ENCODE data around the gene TUBA1C.

Gene TUBA1C

DNA sequence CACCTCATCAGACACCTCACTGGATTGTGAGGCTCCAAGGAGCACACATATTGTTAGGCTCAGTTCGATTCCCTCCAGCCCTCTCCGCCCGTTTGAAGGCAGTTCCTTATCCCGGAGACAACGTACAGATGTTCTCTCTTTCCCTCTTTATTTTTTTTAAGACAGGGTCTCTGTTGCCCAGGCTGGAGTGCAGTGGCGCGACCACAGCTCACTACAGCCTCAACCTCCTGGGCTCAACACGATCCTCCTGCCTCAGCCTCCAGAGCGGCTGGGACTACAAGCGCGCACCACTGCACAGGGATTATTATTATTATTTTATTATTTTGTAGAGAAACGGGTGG lies 57.5 kb downstream of the TUBA1C start:
- no peak for DNase-seq (ENCODE audit: low read depth)
- peak overlapping the region; percentile 94 for H3K4me3 ChIP-seq (ENCODE audit: control insufficient read depth, low read depth, low read length)
- TF ChIP-seq, protein P1, sequence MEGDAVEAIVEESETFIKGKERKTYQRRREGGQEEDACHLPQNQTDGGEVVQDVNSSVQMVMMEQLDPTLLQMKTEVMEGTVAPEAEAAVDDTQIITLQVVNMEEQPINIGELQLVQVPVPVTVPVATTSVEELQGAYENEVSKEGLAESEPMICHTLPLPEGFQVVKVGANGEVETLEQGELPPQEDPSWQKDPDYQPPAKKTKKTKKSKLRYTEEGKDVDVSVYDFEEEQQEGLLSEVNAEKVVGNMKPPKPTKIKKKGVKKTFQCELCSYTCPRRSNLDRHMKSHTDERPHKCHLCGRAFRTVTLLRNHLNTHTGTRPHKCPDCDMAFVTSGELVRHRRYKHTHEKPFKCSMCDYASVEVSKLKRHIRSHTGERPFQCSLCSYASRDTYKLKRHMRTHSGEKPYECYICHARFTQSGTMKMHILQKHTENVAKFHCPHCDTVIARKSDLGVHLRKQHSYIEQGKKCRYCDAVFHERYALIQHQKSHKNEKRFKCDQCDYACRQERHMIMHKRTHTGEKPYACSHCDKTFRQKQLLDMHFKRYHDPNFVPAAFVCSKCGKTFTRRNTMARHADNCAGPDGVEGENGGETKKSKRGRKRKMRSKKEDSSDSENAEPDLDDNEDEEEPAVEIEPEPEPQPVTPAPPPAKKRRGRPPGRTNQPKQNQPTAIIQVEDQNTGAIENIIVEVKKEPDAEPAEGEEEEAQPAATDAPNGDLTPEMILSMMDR (conservative IDR thresholded peaks at IDR 0.05; ENCODE audit: control insufficient read depth, insufficient read depth, low read depth, low read length) = no peak

DNA sequence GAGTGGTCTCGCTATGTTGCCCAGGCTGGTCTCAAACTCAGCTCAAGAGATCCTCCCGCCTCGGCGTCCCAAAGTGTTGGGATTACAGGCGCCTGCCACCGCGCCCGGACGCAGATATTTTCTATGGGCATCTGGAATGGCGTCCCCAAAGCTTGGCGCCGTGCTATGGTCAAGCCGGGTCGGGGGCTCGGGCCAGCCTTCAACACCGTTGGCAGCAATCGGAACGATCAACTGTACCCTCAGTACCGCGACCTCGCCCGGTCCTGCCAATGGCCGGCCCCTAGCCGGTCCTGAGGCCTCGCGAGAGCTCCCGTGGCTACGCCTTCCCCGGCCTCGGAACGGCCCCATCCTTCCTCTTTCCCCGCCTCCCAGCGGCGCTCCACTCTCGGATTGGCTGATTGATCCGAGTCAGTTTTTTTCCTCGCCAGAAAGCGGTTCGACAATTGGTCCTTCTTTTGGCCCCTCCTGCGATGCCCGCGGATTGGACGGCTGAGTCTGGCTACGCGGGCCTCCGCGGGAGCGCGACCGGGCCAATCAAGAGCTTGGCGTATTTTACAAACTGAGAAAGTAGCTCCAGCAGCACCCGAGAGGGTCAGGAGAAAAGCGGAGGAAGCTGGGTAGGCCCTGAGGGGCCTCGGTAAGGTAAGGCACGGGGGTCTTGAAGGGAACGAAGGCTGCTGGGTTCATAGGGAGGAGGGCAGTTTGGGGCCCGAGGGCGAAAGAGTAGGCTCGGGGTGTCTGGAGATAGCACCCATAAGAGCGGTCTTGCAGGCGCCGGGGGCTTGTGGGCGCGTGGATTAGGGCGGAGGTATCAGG lies 58.0 kb downstream of the TUBA1C start, which contains the start of gene TROAP:
TSS of gene TROAP (plus strand) at position 548 of the 816 bp plus-strand sequence. CDS start 354 bp downstream, outside the sequence.
- TF ChIP-seq, protein P1 (conservative IDR thresholded peaks at IDR 0.05; ENCODE audit: control insufficient read depth, insufficient read depth, low read depth, low read length) = no peak
- peak within 1 kb of the TSS; percentile 94 for H3K4me3 ChIP-seq (ENCODE audit: control insufficient read depth, low read depth, low read length)
- peak; percentile 98 for DNase-seq (ENCODE audit: low read depth)

DNA sequence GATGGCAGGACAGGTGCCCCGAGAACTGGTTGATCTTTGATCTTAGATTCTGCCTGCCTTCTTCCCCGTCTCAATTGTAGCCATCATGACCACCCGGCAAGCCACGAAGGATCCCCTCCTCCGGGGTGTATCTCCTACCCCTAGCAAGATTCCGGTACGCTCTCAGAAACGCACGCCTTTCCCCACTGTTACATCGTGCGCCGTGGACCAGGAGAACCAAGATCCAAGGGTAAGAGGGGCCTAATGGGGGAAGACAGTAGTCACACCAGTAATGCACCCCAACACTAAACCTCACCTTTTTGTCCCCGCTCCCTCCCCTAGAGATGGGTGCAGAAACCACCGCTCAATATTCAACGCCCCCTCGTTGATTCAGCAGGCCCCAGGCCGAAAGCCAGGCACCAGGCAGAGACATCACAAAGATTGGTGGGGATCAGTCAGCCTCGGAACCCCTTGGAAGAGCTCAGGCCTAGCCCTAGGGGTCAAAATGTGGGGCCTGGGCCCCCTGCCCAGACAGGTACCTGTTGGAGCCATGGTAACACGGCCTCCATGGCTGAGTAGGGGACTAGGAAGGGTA lies 58.7 kb downstream of the TUBA1C start:
- H3K4me3 ChIP-seq (ENCODE audit: control insufficient read depth, low read depth, low read length) = peak overlapping the region; percentile 94
- no peak for DNase-seq (ENCODE audit: low read depth)
- TF ChIP-seq, protein P1 (conservative IDR thresholded peaks at IDR 0.05; ENCODE audit: control insufficient read depth, insufficient read depth, low read depth, low read length) = no peak

All from fibroblast of mammary gland (primary cell).